ENCODE data around the gene ABCC11.

Gene ABCC11

GRCh38 chr16:48164907-48165715 lies 82.2 kb downstream of the ABCC11 start:
- peak; percentile 14 to 50 for DNase-seq (ENCODE audit: low read depth in 2 of 2)

- DNase-seq (ENCODE audit: low read depth in 2 of 2), result no peak
Measured at GRCh38 chr16:48162839-48163410, 84.4 kb downstream of the ABCC11 start.

- DNase-seq (ENCODE audit: low read depth in 2 of 2), result no peak
Measured at GRCh38 chr16:48161906-48162305, 85.4 kb downstream of the ABCC11 start.

- DNase-seq (ENCODE audit: low read depth in 2 of 2), result no peak
Measured at GRCh38 chr16:48160575-48160974, 86.8 kb downstream of the ABCC11 start.

GRCh38 chr16:48158296-48158695 lies 89.0 kb downstream of the ABCC11 start:
- no peak for DNase-seq (ENCODE audit: low read depth in 2 of 2)

- no peak for DNase-seq (ENCODE audit: low read depth in 2 of 2)
Measured at GRCh38 chr16:48157794-48158193, 89.5 kb downstream of the ABCC11 start.

- DNase-seq (ENCODE audit: low read depth in 2 of 2), result no peak
Measured at GRCh38 chr16:48157302-48157701, 90.0 kb downstream of the ABCC11 start.

GRCh38 chr16:48156790-48157209 lies 90.5 kb downstream of the ABCC11 start:
- peak; percentile 54 to 87 for DNase-seq (ENCODE audit: low read depth in 2 of 2)

- no peak for DNase-seq (ENCODE audit: low read depth in 2 of 2)
Measured at GRCh38 chr16:48155926-48156789, 91.2 kb downstream of the ABCC11 start, which contains the start of gene ABCC12. Gene ABCC12 (minus strand): TSS chr16:48155993. CDS start chr16:48146424, 9,569 bp downstream.

- DNase-seq (ENCODE audit: low read depth in 2 of 2), result no peak
Measured at GRCh38 chr16:48153774-48154173, 93.6 kb downstream of the ABCC11 start.

GRCh38 chr16:48152226-48152625 lies 95.1 kb downstream of the ABCC11 start:
- DNase-seq (ENCODE audit: low read depth in 2 of 2), result no peak

- DNase-seq (ENCODE audit: low read depth in 2 of 2), result no peak
Measured at GRCh38 chr16:48150707-48151106, 96.6 kb downstream of the ABCC11 start.

GRCh38 chr16:48146710-48147109 lies 100.6 kb downstream of the ABCC11 start:
- no peak for DNase-seq (ENCODE audit: low read depth in 2 of 2)

- no peak for DNase-seq (ENCODE audit: low read depth in 2 of 2)
Measured at GRCh38 chr16:48146131-48146530, 101.2 kb downstream of the ABCC11 start.

GRCh38 chr16:48143812-48144368 lies 103.4 kb downstream of the ABCC11 start:
- no peak for DNase-seq (ENCODE audit: low read depth in 2 of 2)

- DNase-seq (ENCODE audit: low read depth in 2 of 2), result no peak
Measured at GRCh38 chr16:48140821-48141220, 106.5 kb downstream of the ABCC11 start.

- no peak for DNase-seq (ENCODE audit: low read depth in 2 of 2)
Measured at GRCh38 chr16:48139517-48139916, 107.8 kb downstream of the ABCC11 start.

- DNase-seq (ENCODE audit: low read depth in 2 of 2), result no peak
Measured at GRCh38 chr16:48138543-48138942, 108.8 kb downstream of the ABCC11 start.

GRCh38 chr16:48137822-48138221 lies 109.5 kb downstream of the ABCC11 start:
- no peak for DNase-seq (ENCODE audit: low read depth in 2 of 2)

- no peak for DNase-seq (ENCODE audit: low read depth in 2 of 2)
Measured at GRCh38 chr16:48136547-48137360, 110.6 kb downstream of the ABCC11 start.

Data from stimulated activated CD4-positive, alpha-beta T cell treated with anti-CD3 and anti-CD28 coated beads, Interleukin-1b, Interleukin-23, amount 100 ng/mL, for 1 hour (primary cell).